NCI-H1694 treated with DMSO at 0.1 percent for 48 hours (cell line): Measurements from ENCODE around the gene FLNB.

Experiments used
- DNase-seq: peaks from one replicate; lab custom pipeline; 2025; lab: John Stamatoyannopoulos, UW

The FLNB gene

GRCh38 chr3:58109752-58110151 is 101.5 kb downstream of the FLNB start:
- no peak for DNase-seq

- DNase-seq = no peak
These were observed 103.4 kb downstream of the FLNB start for GRCh38 chr3:58111513-58112184.

- no peak for DNase-seq
These were observed 103.9 kb downstream of the FLNB start for GRCh38 chr3:58112185-58112535.

GRCh38 chr3:58115175-58115574 is 107.0 kb downstream of the FLNB start:
- no peak for DNase-seq

- no peak for DNase-seq
These were observed 108.1 kb downstream of the FLNB start for GRCh38 chr3:58116161-58116955.

- no peak for DNase-seq
These were observed 108.8 kb downstream of the FLNB start for GRCh38 chr3:58116985-58117384.

- no peak for DNase-seq
These were observed 109.4 kb downstream of the FLNB start for GRCh38 chr3:58117561-58118181.

GRCh38 chr3:58119186-58119585 is 111.0 kb downstream of the FLNB start:
- DNase-seq = no peak

GRCh38 chr3:58120075-58120812 is 112.0 kb downstream of the FLNB start:
- no peak for DNase-seq

GRCh38 chr3:58121183-58121582 is 113.0 kb downstream of the FLNB start:
- DNase-seq = no peak

- DNase-seq = no peak
These were observed 114.9 kb downstream of the FLNB start for GRCh38 chr3:58122936-58123700.

GRCh38 chr3:58124387-58124786 is 116.2 kb downstream of the FLNB start:
- DNase-seq = no peak

GRCh38 chr3:58129041-58129770 is 121.0 kb downstream of the FLNB start:
- no peak for DNase-seq

- DNase-seq = no peak
These were observed 122.4 kb downstream of the FLNB start for GRCh38 chr3:58130591-58130990.

- no peak for DNase-seq
These were observed 123.0 kb downstream of the FLNB start for GRCh38 chr3:58131101-58131825.

- DNase-seq = no peak
These were observed 124.6 kb downstream of the FLNB start for GRCh38 chr3:58132850-58133249.

GRCh38 chr3:58134468-58134867 is 126.2 kb downstream of the FLNB start:
- no peak for DNase-seq

- DNase-seq = no peak
These were observed 127.7 kb downstream of the FLNB start for GRCh38 chr3:58135712-58136543.

GRCh38 chr3:58137306-58137705 is 129.1 kb downstream of the FLNB start:
- no peak for DNase-seq
